K562 treated with DMSO at 1 percent for 4 hours (cell line): ENCODE results near the gene SOX14. TPM values are rescaled to one million over a fixed set of nuclear protein-coding genes. Genes with fewer than 3 reads are reported as not detected.

ENCODE experiments used
- total RNA-seq: library from RNA; unstranded; fragments of 300-600 nt; gene quantifications from 2 replicates; pipeline ENCODE4 v1.2.3, GENCODE V29; 2022; ENCODE audit not compliant: insufficient read depth

Gene SOX14
- total RNA-seq: not detected in 2 replicates

GRCh38 chr3:137764001-137764433 lies at the start of gene SOX14:
TSS of gene SOX14 (plus strand) at chr3:137764315. CDS start at chr3:137764785, 470 bp downstream.

Other genes with a start within 250 kb of the SOX14 start
- gene CLDN18, start 245.8 kb downstream of the SOX14 start, total RNA-seq: not detected in 2 replicates